NCI-H2081 (cell line): ENCODE data around the gene SNRPB.

Experiments used
- DNase-seq, 2 experiments: peaks; one replicate each; lab custom pipeline; 2025; lab: John Stamatoyannopoulos, UW

Gene SNRPB

DNA sequence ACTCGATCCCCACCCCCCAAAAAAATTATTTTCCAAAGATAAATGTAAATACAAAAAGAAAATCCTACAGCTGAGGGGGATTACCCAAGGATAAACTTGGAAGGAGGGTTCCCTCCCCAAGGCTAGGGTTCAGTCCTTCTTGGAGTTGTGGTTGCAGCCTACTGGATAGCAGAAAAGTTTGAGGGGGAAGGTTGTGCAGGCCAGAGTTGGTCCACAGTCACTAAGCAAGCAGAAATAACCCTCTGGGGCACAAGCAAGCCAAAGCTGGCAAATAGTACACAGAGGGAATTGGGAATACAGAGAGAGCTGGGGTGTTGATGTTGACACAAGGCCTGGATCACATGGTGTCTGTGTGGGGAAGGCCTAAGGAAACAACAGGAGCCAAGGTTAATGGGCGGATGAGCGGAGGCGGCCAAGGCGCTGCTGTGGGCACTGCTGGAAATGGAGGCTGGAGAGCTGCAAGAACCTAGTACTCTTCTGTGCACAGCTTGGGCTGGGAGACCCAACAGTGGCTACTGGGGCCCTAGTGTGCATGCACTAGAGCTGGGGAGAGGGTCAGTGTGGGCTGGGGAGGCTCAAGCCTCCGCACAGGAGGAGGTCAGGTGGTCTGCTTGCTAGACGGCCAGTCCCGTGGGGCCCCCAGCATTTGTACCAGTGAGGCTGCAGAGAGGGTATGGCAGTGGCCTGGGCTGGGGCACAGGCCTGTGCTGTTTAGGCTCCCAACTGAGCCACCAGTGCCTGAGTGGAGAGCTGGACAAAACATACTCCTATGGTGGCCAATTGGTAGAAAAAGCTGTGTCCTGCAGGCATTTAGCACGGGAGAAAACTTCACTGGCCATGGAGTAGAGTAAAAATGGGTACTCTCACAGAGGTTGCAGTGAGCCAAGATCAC lies 5.5 kb upstream of the SNRPB start:
- DNase-seq, result no peak

DNA sequence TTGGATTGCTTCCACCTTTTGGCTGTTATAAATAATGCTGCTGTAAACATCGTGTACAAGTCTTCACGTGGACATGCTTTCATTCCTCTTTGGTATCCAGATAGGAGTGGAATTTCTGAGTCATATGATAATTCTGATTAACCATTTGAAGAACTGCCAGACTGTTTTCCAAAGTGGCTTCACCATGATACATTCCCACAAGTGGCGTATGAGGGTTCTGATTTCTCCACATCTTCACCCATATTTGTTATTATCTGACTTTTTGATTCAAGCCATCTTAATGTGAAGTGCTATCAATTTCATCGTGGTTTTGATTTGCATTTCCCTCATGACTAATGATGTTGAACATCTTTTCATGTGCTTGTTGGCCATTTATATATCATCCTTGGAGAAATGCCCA lies 2.9 kb upstream of the SNRPB start:
- no peak for DNase-seq

DNA sequence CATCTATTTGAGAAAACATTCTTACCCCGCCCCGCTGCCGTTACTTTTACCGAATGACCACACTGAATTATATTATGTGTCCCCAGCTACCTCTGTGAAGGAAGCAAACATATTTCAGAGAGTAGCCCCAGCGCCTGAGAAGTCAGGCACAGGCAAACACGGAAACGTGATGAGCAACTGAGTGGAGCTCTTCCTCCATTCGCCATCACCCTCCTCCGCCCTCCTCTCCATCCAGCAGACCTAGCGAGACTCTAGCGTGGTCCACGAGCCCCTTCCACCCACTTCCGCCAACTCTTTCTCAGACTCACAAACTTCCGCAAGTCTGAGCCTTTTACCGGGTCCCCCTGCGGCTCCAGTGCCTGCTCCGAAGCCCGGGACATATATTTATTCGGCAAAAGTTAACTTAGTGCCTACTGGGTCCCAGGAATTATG lies 582 bp downstream of the SNRPB start:
- DNase-seq, result peak in 1 of 2 experiments; percentile 40

DNA sequence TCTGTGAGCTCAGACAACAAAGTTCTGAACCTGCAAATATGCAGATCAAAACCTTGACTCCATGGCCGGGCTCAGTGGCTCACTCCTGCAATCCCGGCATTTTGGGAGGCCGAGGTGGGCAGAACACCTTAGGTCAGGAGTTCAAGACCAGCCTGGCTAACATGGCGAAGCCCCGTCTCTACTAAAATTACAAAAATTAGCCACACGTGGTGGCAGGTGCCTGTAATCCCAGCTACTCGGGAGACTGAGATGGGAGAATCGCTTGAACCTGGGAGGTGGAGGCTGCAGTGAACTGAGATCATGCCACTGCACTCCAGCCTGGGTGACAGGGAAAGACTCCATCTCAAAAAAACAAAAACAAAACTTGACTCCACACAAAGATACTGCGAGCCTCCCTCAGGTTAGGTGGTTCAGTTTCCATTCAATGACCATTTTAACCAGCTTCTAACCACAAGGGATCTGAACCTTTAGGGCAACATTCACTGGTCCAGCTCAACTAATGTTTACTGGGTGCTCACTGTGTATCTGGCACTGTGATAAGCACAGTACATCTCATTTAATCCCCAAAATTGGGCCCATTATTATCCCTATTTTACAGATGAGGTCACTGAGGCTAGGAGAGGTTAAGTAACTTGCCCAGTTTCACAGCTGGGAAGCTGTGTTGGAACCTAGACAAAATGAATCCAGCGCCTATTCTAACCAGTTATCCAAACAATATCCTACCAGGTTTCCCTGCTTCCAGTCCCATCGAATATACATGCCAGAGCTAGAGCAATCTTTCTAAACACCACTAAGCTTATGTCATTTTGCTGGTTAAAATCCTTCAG lies 1.8 kb downstream of the SNRPB start:
- DNase-seq, result no peak

DNA sequence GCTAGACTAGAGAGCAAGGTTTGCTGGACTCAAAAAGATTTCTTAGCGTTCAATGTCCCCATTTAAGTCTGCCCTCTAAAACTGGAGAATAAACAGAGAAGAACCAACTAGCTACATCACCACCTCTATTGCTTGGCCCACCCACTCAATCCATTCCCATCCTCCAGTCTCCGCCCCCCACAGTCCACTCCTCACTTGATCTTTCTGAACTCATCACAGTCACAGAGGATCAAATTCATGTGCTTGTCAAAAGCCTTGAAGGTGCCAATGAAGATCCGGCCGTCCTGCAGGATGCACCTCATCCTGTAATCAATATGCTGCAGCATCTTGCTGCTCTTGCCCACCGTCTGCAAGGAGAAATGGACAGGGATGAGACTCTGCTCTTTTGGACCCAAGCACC lies 3.2 kb downstream of the SNRPB start:
- no peak for DNase-seq

DNA sequence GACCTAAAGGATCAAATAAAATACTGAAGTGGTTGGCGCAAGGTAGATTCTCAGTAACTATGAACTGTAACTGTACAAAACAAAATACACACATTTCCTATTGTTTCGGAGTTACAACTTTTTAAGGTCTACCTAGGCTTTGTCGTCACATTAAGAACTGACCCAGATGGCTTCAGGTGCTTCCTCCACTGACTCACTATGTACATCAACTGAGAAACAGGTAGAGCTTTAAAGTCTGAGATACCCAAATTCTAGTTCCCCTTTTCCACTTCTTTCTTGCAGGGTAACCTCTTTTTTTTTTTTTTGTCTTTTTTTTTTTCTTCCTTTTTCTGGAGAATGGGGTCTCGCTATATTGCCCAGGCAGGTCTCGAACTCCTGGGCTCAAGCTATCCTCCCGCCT lies 5.5 kb downstream of the SNRPB start:
- DNase-seq, result no peak

DNA sequence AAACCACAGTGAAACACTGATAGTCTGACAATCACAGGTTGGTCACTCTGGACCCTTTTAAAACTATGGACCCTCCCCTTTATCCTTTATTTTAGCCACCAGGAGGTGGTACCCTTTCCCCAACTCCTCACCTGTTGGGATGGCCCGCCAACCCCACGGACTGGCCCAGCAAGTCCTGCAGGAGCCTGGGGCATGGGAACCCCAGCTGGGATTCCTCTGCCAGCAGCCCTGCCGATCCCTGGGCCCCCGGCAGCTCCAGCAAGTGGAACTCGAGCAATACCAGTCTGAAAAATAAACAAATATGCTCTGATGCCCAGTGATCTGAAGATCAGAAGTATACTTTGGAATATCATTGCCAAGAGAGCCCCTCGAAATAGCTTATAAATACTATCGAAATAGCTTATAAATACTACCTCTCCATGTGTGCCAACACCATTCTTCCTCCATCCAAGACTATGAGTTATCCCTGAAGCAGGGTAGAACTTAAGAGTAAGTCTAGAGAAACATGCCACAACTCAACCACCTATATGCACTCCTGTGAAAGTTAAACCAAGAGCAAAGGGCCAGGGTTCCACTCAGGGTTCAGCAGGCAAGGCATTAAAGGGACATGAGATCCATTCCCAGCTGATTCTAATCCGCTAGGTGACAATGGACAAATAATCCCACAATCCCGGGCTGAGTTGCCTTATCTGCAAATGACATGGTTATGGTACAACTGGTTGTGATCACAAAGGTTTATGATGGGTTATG lies 6.8 kb downstream of the SNRPB start:
- no peak for DNase-seq

DNA sequence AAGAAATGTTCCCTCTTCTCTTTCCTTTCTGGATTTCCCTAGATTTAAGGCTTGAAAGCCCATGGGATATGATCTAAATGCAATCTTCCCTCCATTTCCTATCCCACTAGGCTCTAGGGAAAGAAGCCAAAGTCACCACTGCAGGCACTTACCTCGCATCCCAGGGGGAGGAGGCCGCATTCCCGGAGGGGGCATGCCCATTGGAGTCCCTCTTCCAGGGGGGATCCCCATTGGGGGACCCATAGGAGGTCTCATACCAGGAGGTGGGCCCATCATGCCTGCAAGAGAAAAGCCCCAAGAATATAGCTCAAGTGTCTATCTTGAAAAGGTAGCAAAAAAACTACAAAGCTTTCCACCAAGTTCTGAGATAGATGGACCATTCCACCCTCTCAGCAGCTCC lies 8.1 kb downstream of the SNRPB start:
- no peak for DNase-seq

DNA sequence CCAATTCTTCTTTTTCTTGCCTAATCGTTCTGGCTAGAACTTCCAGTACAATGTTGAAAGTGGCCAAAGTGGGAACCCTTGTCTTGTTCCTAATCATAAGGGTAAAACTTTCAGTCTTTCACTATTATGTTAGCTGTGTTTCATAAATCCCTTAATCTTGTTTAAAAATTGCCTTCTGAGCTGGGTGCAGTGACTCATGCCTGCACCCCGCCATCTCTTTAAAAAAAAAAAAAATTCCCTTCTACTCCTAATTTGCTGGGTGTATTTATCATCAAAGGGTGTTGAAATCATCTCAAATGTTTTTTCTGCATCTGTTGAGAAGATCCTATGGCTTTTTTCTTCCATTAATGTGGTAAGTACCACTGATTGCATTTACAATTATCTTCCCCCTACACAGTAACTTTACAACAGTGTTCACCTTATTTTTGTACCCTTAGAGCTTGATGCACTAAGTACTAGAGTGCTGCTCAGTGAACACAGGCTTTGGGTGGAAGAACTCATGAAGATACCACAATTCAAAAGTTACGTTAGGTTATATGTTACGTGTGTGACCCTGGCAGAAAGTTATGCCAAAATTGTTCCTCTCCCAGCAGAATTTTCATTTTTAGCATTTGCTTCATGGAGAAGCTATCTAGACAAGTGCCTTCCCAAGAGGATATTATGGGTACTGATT lies 9.7 kb downstream of the SNRPB start:
- no peak for DNase-seq

DNA sequence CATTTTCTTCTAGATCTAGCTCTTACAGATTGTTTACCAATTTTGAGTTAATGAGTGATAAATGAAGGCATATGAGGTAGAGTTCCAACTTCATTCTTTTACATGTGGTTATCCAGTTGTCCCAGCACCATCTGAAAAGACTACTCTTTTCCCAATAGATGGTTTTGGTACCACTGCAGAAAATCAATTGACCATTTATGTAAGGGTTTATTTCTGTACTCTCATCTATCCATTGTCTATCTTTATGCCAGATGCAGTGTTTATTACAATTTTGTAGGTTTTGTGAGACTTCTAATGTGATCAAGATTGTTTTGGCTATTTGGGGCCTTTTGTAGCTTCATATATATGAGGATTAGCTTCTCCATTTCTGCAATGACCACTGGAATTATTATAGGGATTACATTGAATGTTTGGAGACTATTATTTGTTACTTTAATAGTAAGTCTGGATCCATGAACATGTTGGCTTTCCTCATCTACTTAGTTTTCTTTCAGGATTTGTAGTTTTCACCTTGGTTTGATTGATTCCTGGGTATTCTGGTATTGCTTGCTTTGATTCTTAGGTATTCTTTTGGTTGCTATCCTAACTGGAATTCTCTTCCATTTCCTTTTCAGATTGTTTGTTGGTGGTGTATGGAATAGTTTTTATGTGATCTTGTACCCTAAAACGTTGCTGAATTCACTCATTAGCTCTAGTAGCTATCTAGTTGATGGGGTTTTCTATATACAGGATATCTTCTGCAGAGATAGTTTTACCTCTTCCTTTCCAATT lies 10.4 kb downstream of the SNRPB start:
- no peak for DNase-seq

DNA sequence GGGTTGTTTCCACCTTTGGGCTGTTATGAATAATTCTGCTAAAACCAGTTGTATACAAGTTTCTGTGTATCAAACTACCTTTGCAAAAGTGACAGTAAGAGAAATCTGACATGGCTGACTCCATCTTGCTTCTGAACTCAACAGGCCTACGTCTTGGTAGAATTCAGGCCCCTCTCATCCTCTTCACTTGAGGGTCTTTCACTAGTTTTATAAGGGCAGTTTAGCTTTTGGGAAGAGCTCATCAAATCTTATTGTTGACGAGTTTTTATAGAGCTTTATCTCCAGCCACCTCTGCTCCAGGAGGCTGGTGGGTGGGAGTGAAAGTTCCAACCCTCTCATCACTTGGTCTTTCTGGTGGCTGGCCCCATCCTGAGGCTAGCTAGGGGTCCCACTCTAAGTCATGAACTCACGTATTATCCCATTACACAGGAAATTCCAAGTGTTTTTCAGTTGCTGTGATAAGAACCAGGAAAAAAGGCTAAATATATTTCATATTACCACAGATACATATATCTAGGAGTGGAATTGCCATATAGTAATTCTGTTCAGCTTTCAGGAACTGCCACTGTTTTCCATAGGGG lies 11.6 kb downstream of the SNRPB start:
- DNase-seq, result no peak

DNA sequence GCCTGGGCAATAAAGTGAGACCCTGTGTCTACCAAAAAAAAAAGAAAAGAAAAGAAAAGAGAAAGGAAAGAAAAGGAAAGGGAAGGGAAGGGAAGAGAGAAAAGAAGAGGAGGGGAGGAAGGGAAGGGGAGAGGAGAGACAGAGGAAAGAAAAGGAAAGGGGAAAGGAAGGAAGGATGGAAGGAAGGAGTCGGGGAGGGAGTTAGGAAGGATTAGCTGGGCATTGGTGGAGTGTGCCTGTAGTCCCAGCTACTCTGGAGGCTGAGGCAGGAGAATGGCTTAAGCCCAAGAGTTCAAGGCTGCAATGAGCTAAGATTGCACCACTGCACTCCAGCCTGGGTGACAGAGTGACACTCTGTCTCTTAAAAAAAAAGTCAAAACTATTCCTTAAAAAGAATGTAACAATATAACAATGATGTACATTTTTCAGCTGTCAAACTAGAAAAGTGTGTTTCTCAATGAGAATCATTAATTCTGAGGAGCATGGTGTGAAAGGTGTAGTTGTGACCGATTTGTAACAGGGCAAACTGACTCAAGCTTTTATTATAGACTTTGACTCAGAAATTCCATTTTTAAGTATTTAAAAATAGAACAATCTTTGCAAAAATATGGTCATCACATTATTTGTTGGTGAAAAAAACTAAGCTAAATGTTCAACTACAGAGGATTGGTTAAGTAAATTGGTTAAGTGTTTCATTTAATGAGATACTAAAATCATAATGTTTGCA lies 14.7 kb downstream of the SNRPB start:
- DNase-seq, result no peak

DNA sequence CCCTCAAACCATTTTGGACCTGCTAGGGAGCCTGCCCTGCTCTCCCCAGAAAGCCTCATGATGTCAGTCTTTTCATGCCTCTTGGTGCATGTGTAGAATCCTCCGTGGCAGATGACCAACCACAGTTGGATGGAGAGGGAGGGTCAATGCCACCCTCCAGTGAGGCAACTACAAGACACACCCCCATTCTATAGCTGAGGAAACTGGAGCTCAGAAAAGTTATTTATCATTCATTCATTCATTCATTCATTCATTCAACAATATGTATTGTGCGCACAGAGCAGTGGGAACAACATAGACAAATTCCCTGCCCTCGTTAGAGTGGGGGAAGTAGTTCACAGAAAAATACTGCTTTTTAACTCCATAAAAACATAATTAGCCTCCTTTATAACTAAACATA lies 16.8 kb downstream of the SNRPB start:
- DNase-seq, result no peak

DNA sequence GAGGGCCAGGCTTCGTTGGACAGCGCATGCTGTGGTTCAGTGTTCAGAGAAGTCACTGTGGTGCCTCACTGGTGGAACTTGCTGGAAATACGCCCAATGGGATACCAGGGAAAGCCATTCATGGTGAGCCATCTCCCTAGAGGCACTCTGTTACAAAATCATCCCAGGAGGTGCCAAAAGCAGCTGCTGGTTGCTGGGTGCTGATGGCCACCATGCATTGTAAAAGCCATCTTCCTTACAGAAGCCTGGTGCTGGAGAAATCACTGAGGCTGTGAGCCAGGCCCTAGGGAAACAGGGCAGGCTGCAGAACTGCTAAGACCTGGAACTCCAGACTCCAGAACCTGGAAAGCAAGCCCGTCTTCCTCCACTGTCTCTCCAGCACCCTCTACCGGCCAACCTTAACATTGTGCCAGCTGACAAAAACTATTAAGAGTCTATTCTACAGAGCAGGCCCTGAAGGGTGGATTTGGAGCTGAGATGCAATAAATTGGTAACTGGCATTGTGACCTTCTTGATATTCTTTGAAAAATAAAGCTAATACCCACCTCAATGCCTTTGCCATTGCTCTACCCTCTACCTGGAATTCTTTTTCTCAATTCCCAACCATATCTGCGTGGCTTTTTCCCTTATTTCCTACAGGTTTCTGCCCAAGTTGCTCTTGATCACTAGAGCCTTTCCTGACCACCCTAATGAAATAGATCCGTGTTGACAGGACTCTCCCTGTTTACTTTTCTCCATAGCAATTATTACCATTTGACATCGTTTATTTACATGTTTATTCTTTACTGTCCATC lies 18.5 kb downstream of the SNRPB start:
- peak; percentile 64 to 66 for DNase-seq

DNA sequence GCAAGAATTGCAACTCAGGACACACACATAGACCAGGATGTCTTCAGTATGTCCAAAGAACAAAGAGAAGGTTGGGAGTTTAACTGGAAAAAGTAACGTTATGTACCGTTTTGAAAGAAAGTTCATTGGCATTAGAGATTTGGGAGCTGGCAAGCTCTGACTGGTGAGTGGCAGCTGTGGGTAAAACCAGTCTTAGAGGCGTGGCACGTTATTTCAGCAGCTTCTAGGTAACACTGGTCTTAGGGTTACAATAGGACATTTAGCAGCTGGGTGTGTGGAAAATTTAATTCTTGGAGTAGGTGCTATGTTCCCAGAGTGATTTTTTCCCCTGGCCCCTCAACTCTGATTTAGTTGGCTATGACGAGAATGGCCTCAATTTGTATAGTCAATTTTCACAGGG lies 19.2 kb downstream of the SNRPB start:
- DNase-seq, result no peak

DNA sequence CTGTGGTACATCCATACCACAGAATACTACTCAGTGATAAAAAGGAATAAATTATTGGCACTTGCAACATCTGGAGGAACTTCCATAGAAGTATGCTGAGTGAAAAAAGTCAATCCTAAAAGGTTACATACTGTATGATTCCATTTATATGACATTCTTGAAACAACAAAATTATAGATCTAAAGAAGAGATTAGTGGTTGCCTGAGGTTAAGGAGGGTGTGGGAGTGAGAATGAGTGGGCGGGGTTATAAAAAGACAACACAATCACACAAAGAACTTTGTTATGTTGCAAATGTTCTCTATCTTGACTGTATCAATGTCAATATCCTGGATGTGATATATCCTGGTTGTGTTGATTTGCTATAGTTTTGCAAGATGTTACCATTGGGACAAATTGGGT lies 21.2 kb downstream of the SNRPB start:
- no peak for DNase-seq

DNA sequence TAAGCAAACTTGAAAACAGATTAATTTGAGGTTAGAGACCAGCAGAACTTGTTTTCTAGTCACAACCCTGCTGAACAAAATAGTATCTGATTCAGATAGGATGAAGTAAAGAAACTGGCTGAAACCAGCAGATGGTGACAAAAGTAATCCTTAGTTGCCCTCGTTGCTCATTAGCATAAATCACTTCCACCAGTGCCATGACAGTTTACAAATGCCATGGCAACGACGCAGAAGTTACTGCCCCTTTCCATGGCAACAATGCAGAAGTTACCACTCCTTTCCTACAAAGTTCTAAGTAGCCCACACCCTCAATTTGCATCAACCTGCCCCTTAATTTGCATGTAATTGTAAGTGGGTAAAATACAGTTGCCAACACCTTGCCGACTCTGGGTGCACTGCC lies 23.7 kb downstream of the SNRPB start:
- no peak for DNase-seq

DNA sequence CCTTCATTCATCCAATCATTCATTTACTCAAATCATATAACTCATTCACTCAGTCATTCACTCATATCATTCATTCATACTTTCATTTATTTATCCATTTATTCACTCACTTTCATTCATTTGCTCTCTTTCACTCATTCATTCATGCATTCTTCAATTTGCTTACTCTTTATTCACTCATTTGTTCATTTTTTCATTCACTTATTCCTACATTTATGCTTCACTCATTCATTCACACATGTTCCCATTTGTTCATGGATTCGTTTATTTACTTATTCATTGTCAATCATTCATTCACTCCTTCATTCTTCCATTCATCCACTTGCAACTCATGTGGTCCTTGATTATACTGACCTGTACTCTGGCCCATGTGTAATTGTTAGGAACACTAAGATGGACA lies 39.4 kb downstream of the SNRPB start:
- no peak for DNase-seq

DNA sequence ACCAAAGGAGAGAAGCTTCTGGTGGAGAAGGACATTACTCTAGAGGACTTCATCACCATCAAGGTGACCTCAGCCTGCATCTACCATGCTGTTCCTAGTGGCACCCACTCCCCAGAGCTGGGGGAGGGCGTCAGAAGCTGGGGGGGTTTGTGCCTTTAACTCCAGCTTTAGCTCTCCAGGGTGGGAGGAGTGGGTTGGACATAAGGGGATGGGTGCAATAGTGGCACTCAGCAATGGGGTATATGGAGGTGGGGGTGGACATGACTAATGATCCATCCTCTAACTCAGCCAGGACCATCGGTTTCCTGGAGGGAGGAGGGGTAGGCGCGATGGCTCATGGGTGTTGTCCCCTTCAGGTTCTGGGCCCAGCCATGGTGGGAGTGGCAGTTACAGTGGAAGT lies 40.1 kb downstream of the SNRPB start:
- no peak for DNase-seq
